GM12864 (cell line): ENCODE results near the gene GSN.

Source experiments
- DNase-seq: peaks from one replicate; pipeline ENCODE4 v3.0.0-alpha.2; 2011; ENCODE audit warnings: low read depth
- H3K4me3 ChIP-seq: 2 replicates; pipeline ENCODE4 v1.5.1; 2011; ENCODE audit warnings: mild to moderate bottlenecking, low read depth, low read length, control low read depth
- TF ChIP-seq, protein P1 (sequence below): IDR thresholded peaks from 2 replicates; pipeline ENCODE4 v1.5.1; 2011; ENCODE audit warnings: low read depth, mild to moderate bottlenecking, moderate library complexity, low read length, control low read depth, inconsistent platforms; ENCODE audit errors: missing control alignments

The GSN gene

DNA sequence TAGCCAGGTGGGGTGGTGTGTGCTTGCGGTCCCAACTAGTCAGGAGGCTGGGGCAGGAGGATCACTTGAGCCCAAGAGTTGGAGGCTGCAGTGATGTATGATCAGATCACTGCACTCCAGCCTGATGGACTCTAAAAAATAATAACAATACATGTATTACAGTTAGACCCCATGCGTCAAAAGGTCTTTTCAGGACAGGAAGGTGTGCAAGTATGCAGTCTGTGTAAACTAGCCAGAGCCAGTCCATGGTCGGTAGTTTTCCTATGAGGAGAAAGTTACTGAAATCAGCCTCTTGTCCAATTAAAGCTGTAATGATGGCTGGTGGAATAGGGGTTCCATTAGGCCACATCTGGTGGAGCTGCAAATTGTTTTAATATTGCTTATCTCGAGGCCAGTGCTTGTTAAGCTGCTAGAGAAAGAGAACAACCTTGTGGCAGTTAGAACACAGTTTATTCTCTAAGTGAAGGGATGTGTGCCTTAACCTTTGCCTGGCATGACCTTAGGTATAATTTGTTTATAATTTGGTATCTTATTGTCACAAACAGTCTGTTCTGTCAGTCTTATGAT is 103.6 kb downstream of the GSN start:
- no peak overlapping the region for H3K4me3 ChIP-seq
- DNase-seq, result no peak
- TF ChIP-seq, protein P1, sequence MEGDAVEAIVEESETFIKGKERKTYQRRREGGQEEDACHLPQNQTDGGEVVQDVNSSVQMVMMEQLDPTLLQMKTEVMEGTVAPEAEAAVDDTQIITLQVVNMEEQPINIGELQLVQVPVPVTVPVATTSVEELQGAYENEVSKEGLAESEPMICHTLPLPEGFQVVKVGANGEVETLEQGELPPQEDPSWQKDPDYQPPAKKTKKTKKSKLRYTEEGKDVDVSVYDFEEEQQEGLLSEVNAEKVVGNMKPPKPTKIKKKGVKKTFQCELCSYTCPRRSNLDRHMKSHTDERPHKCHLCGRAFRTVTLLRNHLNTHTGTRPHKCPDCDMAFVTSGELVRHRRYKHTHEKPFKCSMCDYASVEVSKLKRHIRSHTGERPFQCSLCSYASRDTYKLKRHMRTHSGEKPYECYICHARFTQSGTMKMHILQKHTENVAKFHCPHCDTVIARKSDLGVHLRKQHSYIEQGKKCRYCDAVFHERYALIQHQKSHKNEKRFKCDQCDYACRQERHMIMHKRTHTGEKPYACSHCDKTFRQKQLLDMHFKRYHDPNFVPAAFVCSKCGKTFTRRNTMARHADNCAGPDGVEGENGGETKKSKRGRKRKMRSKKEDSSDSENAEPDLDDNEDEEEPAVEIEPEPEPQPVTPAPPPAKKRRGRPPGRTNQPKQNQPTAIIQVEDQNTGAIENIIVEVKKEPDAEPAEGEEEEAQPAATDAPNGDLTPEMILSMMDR, result no peak

DNA sequence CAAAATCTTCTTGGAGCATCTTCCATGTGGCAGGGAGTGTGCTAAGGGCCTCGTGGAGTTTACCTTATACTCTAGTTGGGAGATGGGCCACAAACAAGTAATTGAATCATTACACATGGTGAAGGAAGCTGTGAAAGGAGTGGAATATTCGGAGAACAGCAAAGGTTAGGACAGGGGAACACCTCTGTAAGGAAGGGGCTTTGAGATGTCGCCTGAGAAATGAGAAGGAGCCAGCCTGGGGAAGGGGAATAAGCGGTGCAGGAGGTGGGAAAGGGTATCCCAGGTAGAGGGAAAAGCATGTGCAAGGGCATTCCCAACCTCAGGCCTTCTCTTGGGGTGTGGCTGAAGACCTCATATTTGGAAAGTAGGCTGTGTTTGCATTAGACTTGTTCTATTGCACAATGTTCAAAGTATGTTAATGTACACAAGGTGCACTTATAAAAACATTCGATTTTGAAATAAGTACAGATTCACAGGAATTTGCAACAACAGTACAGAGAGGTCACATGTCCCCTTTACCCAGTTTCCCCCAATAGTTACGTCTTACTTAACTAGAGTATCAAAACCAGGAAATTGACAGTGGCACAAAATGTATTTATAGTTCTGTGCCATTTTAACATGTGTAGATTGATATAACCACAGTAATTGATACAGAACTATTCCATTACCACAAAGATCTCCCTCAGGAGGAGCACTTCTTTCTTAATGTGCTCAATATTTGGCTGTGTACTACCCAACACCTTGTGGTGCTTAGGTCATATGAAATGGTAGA is 104.5 kb downstream of the GSN start:
- TF ChIP-seq, protein P1, result no peak
- H3K4me3 ChIP-seq, result no peak overlapping the region
- no peak for DNase-seq

DNA sequence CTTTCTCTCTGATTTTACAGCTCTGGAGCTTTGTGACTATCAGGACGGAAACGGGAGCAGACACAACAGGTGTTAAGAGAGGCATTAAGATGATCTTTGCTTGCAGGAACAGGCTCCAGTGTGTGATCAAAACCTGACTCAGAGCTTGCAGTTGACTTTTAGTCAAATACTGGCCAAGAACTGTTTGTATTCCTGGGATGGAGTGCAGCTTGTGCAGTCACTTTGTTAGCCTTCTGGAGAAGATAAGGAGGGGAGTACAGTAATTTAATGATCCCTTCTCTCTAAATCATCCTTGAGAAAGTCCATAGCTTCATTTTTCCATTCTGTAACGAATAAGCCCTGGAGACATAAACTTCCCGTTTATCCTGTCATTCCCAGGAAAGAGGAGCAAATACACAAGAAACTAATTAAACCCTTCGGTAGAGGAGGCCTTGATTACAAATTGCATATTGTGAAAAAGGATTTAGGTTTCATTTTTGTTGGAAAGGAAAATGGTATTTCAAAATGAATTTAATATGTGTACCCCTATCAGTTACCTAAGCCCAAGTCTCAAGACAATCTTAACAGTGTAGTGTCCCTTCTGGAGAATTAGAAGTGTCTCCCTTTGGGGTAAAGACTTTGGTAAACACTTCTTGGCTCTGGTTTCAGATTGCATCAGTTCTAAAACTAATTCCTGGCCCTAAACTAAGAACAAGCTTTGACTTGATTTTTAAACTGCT is 105.2 kb downstream of the GSN start:
- no peak for DNase-seq
- H3K4me3 ChIP-seq, result no peak overlapping the region
- TF ChIP-seq, protein P1, result no peak

DNA sequence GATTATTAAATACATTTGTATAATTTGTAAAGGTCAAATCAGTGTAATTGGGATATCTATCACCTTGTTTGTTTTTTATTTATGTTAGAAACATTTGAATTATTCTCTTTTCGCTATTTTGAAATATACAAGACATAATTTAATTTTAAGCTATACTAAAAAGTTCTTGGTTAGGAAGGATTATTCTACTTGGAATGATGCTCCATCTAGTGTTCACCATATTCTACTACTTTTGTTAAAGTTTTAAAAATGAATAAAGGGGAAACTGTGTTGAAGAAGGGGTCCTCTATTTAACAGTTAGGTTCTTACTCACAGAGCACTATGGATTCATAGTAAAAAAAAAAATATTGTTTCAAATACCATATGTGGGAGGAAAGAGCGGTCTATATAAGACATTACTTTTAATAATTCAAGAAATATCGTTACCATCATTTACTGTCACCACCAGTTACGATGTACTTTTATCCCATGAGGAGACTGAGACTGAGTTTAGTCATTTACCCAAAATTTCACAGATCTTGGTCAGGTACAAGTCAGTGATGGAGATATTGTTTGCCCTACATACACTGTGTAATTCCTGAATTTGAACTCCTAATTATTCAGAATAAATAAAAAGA is 108.4 kb downstream of the GSN start:
- DNase-seq, result no peak
- no peak overlapping the region for H3K4me3 ChIP-seq
- TF ChIP-seq, protein P1, result no peak

DNA sequence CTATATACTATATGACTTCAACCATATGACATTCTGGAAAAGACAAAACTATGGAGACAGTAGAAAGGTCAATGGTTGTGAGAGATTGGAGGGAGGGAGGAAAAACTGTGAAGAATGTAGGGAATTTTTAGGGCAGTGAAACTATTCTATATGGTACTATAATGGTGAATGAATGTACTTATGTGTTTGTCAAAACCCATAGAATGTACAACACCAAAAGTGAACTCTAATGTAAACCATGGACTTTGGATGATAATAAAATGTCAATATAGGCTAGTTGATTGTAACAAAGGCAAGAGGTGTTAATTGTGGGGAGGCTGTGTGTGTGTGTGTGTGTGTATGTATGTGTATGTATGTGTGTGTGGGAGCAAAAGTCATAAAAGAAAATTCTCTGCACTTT is 112.9 kb downstream of the GSN start:
- DNase-seq, result no peak
- TF ChIP-seq, protein P1, result no peak
- H3K4me3 ChIP-seq, result no peak overlapping the region
